CD8-positive, alpha-beta memory T cell (primary cell): ENCODE results near the gene LRGUK. TPM values are rescaled to one million over a fixed set of nuclear protein-coding genes. Genes with fewer than 3 reads are reported as not detected.
"Not testable (repeated sequence)": the region's sequence is repeated elsewhere in the genome, so short reads cannot be mapped to it uniquely, and the experiment has no call there.

Experiments used
- CTCF ChIA-PET: fragments of 350-600 bp; sonication (Branson Sonifier 250); formaldehyde crosslinking; loops from one replicate; lab custom pipeline; 2021; ENCODE audit warnings: antibody characterized with exemption; lab: Charles Lee
- POLR2A ChIA-PET: fragments of 350-600 bp; sonication (Branson Sonifier 250); formaldehyde crosslinking; loops from one replicate; lab custom pipeline; 2021; ENCODE audit warnings: antibody characterized with exemption; lab: Charles Lee
- DNase-seq, 5 donors: peaks; one replicate each; pipeline versions ENCODE4 v3.0.0 to v3.0.0-alpha.2; 2020 to 2022; ENCODE audit warnings: mixed read lengths in 1 of 5
- H3K27ac ChIP-seq: one replicate; pipeline ENCODE4 v1.7.0; 2013; ENCODE audit warnings: low read depth, mild to moderate bottlenecking, low read length, moderate library complexity
- H3K27me3 ChIP-seq: 2 replicates; pipeline ENCODE4 v1.7.0; 2013; ENCODE audit warnings: low read length, mild to moderate bottlenecking; ENCODE audit not compliant: insufficient read depth, poor library complexity, severe bottlenecking
- H3K36me3 ChIP-seq: 2 replicates; pipeline ENCODE4 v1.7.0; 2013; ENCODE audit warnings: mild to moderate bottlenecking, low read length, moderate library complexity; ENCODE audit not compliant: insufficient read depth
- H3K4me1 ChIP-seq: 2 replicates; pipeline ENCODE4 v1.7.0; 2013; ENCODE audit warnings: mild to moderate bottlenecking, low read length, moderate library complexity; ENCODE audit not compliant: insufficient read depth
- H3K4me3 ChIP-seq: 2 replicates; pipeline ENCODE4 v1.7.0; 2013; ENCODE audit warnings: mild to moderate bottlenecking, low read length
- H3K9me3 ChIP-seq: 2 replicates; pipeline ENCODE4 v1.7.0; 2013; ENCODE audit warnings: mild to moderate bottlenecking, low read length
- H3K27ac Mint-ChIP-seq, 8 donors: one replicate each; pipeline ENCODE4 v1.8.0; 2020 to 2021; ENCODE audit warnings: mixed read lengths in 8 of 8, mild to moderate bottlenecking in 6 of 8, inconsistent platforms in 3 of 8, moderate library complexity in 3 of 8
- H3K27me3 Mint-ChIP-seq, 2 donors: one replicate each; pipeline ENCODE4 v1.8.0; 2020 to 2021; ENCODE audit warnings: mixed read lengths in 2 of 2, mild to moderate bottlenecking in 1 of 2, moderate library complexity in 1 of 2
- H3K36me3 Mint-ChIP-seq, 3 donors: one replicate each; pipeline ENCODE4 v1.8.0; 2020 to 2021; ENCODE audit warnings: mixed read lengths in 3 of 3, inconsistent platforms in 1 of 3, mild to moderate bottlenecking in 1 of 3
- H3K4me1 Mint-ChIP-seq, 3 donors: one replicate each; pipeline ENCODE4 v1.8.0; 2020 to 2021; ENCODE audit warnings: mixed read lengths in 3 of 3, inconsistent platforms in 1 of 3, mild to moderate bottlenecking in 1 of 3
- H3K4me3 Mint-ChIP-seq, 7 donors: one replicate each; pipeline ENCODE4 v1.8.0; 2020 to 2021; ENCODE audit warnings: mixed read lengths in 7 of 7, mild to moderate bottlenecking in 6 of 7, moderate library complexity in 4 of 7, inconsistent platforms in 2 of 7
- H3K9me3 Mint-ChIP-seq, 5 donors: one replicate each; pipeline ENCODE4 v1.8.0; 2020 to 2022; ENCODE audit warnings: mixed read lengths in 5 of 5, mild to moderate bottlenecking in 3 of 5, moderate library complexity in 2 of 5, inconsistent platforms in 1 of 5
- polyA plus RNA-seq: library from polyadenylated mRNA; unstranded; fragments of 300-500 nt; fragmentation: Illumina TruSeq; gene quantifications from one replicate; pipeline ENCODE4 v1.2.3, GENCODE V29; 2021
- total RNA-seq, 2 experiments: library from RNA; stranded (reverse); gene quantifications; one replicate each; pipeline ENCODE4 v1.2.3, GENCODE V29; 2021

LRGUK gene
- under 1 TPM; 0.18 to 0.31 TPM for total RNA-seq
- not detected for polyA plus RNA-seq

DNA sequence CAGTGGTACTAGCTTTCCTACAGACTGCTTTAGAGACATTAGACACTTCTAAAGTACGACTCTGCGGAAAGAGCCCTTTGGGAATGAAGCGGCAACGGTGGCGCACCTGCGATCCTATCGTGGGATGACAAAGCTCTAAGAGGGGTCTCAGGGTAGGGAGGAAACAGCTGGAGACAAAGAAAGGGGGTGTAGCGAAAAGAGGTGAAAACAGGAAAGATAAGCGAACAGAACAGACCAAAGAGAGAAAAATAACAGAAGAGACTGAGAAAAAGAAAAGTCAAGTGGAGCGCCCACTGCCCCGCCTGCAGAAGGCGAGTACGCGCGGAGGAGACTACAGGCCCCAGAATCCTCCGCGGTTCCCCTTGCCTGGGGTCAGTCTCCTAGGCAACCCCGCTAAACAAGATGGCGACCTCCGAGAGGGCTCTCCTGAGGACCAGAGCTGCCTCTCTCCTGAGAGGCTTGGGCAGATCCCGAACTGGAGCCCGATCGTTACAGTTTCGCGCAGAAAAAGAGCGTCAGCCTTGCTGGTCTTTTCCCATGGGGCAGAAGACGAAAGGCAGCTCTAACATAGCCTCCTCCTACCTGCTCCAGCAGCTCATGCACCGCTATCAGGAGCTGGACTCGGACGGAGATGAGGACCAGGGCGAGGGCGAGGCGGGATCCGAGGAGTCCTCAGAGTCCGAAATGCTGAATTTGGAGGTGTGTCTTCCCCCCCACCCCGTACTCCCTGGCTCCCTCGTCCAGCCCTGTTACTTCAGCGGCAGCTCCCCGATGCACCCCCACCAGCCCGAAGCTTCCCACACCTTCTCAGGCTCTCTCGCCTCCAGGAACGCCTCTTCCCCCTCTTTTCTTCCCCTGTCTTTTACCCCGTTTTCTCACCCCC is at the start of gene LRGUK:
Gene LRGUK (plus strand): TSS at position 375 of the 883 bp plus-strand sequence. CDS start 28 bp downstream, at position 403.
- peak within 1 kb of the TSS in 6 of 8 donors; percentile 24 to 64 (median 46) for H3K27ac Mint-ChIP-seq

GRCh38 chr7:134077560-134077959 is 49.6 kb upstream of the LRGUK start:
- H3K36me3 ChIP-seq, H3K27ac ChIP-seq, H3K9me3 Mint-ChIP-seq, DNase-seq, H3K4me3 Mint-ChIP-seq, POLR2A ChIA-PET, H3K27me3 Mint-ChIP-seq, H3K4me1 ChIP-seq, H3K4me1 Mint-ChIP-seq, H3K27me3 ChIP-seq, CTCF ChIA-PET, H3K4me3 ChIP-seq, H3K27ac Mint-ChIP-seq, H3K9me3 ChIP-seq: not testable (repeated sequence)
- peaks cover 3 to 19% (median 13%) of the 10 kb centered on the region in 3 donors for H3K36me3 Mint-ChIP-seq

More for the DNA sequence above, at the start of gene LRGUK:
- peak; percentile 59 to 86 (median 75) for DNase-seq
- peaks cover 9 to 31% of the 10 kb centered on the region in 2 donors for H3K27me3 Mint-ChIP-seq
- Histone ChIP-seq H3K27ac (no peak within 1 kb of the TSS), H3K9me3 (no peaks in the 10 kb centered on the region), H3K27me3 (peaks cover 7% of the 10 kb centered on the region), H3K4me1 (peaks cover 9% of the 10 kb centered on the region), H3K4me3 (peak within 1 kb of the TSS; percentile 80), H3K36me3 (no peaks in the 10 kb centered on the region)
- peaks cover 15 to 21% (median 19%) of the 10 kb centered on the region in 3 donors for H3K4me1 Mint-ChIP-seq
- ChIA-PET POLR2A (interaction anchor here (0.8 kb wide), 1 partner anchor 190 kb away, joined by 3 read pairs; the partner anchor contains the start of gene SLC35B4), CTCF (interaction anchor here (1.1 to 1.3 kb wide), 4 partner anchors 11 to 47 kb away, joined by 3 to 6 read pairs (median 4); no protein-coding TSS in a partner anchor)
- H3K4me3 Mint-ChIP-seq, result peak within 1 kb of the TSS; percentile 80 to 93 (median 87)
- H3K9me3 Mint-ChIP-seq, result no peaks in the 10 kb centered on the region
- H3K36me3 Mint-ChIP-seq, result peaks cover 0 to 3% (median 1%) of the 10 kb centered on the region in 3 donors

- Mint-ChIP-seq H3K4me1 (no peaks in the 10 kb centered on the region), H3K27me3 (no peaks in the 10 kb centered on the region), H3K27ac (no peak overlapping the region), H3K36me3 (peaks cover 3 to 19% (median 14%) of the 10 kb centered on the region in 3 donors), H3K4me3 (no peak overlapping the region), H3K9me3 (peaks cover 0 to 2% (median 0%) of the 10 kb centered on the region in 5 donors)
- POLR2A ChIA-PET, result no interaction called here
- CTCF ChIA-PET, result no interaction called here
- H3K27me3 ChIP-seq, result no peaks in the 10 kb centered on the region
- no peaks in the 10 kb centered on the region for H3K36me3 ChIP-seq
- no peak overlapping the region for H3K27ac ChIP-seq
- no peaks in the 10 kb centered on the region for H3K9me3 ChIP-seq
- DNase-seq, result no peak
- peaks cover 4% of the 10 kb centered on the region for H3K4me1 ChIP-seq
- H3K4me3 ChIP-seq, result no peak overlapping the region
Observed at GRCh38 chr7:134078991-134079390, 48.1 kb upstream of the LRGUK start.

DNA sequence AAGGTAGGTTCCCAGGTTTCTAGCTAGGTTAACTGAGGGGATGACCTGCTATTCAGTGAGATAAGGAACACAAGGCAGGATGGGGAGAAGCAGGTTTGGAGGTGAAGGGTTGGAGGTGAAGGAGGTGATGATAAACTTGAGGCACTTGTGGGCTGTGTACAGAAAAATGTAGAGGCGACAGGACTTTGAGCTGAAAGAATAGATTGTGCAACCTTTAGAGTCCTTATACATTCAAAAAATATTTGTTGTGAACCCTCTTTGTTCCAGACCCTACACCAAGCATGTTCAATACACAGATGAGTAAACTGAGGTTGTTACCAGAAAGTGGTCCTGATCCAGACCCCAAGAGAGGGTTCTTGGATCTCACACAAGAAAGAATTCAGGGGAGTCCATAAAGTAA is 45.4 kb upstream of the LRGUK start:
- Histone ChIP-seq H3K9me3 (no peaks in the 10 kb centered on the region), H3K4me1 (peaks cover 4% of the 10 kb centered on the region), H3K27me3 (no peaks in the 10 kb centered on the region), H3K4me3 (no peak overlapping the region), H3K36me3 (no peaks in the 10 kb centered on the region), H3K27ac (no peak overlapping the region)
- CTCF ChIA-PET, result no interaction called here
- Mint-ChIP-seq H3K4me1 (no peaks in the 10 kb centered on the region), H3K27me3 (no peaks in the 10 kb centered on the region), H3K36me3 (peaks cover 0 to 5% (median 3%) of the 10 kb centered on the region in 3 donors), H3K27ac (no peak overlapping the region), H3K4me3 (no peak overlapping the region), H3K9me3 (peaks cover 0 to 7% (median 3%) of the 10 kb centered on the region in 5 donors)
- POLR2A ChIA-PET, result no interaction called here
- no peak for DNase-seq

GRCh38 chr7:134083766-134084487 is 43.2 kb upstream of the LRGUK start:
- Histone ChIP-seq H3K4me3 (no peak overlapping the region), H3K27me3 (no peaks in the 10 kb centered on the region), H3K36me3 (no peaks in the 10 kb centered on the region), H3K9me3 (no peaks in the 10 kb centered on the region), H3K27ac (peak overlapping the region; percentile 58), H3K4me1 (peaks cover 4% of the 10 kb centered on the region)
- no peak overlapping the region for H3K4me3 Mint-ChIP-seq
- H3K36me3 Mint-ChIP-seq, result peaks cover 0 to 9% (median 4%) of the 10 kb centered on the region in 3 donors
- no peaks in the 10 kb centered on the region for H3K27me3 Mint-ChIP-seq
- DNase-seq, result no peak
- ChIA-PET POLR2A (no interaction called here), CTCF (no interaction called here)
- H3K27ac Mint-ChIP-seq, result no peak overlapping the region
- no peaks in the 10 kb centered on the region for H3K4me1 Mint-ChIP-seq
- H3K9me3 Mint-ChIP-seq, result peaks cover 8 to 16% (median 14%) of the 10 kb centered on the region in 5 donors

DNA sequence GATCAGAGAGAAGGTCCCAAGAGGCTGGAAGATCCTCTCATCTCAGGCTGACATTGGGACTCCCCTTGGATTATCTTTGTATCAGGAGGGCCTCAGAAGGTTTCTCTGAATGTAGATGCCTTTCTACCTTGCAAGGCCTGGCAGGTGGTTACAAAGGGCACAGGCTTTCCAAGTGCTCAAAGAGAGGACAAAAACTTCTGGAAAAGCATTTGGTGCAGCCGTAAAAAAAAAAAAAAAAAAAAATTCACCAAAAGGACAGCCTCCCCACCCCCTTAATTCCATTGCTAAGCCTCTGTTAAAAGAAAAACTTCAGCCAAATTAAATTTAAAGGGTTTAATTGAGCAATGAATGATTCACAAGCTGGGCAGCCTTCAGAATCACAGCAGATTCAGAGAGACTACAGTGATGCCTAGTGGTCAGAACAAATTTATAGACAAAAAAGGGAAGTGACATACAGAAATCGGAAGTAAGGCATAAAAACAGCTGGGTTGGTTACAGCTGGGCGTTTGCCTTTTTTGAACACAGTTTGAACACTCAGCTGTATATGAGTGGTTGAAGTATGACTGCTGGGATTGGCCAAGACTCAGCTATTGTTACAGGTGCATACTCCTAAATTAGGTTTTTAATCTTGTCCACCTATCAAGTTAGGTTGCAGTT is 42.5 kb upstream of the LRGUK start:
- H3K27ac Mint-ChIP-seq, result no peak overlapping the region
- H3K27ac ChIP-seq, result peak overlapping the region; percentile 58
- H3K27me3 Mint-ChIP-seq, result no peaks in the 10 kb centered on the region
- DNase-seq, result no peak
- peaks cover 11 to 23% (median 19%) of the 10 kb centered on the region in 5 donors for H3K9me3 Mint-ChIP-seq
- H3K9me3 ChIP-seq, result no peaks in the 10 kb centered on the region
- H3K36me3 Mint-ChIP-seq, result peaks cover 0 to 13% (median 4%) of the 10 kb centered on the region in 3 donors
- H3K4me3 ChIP-seq, result no peak overlapping the region
- H3K27me3 ChIP-seq, result no peaks in the 10 kb centered on the region
- H3K4me1 ChIP-seq, result peaks cover 4% of the 10 kb centered on the region
- no peak overlapping the region for H3K4me3 Mint-ChIP-seq
- ChIA-PET CTCF (no interaction called here), POLR2A (no interaction called here)
- no peaks in the 10 kb centered on the region for H3K4me1 Mint-ChIP-seq
- no peaks in the 10 kb centered on the region for H3K36me3 ChIP-seq

DNA sequence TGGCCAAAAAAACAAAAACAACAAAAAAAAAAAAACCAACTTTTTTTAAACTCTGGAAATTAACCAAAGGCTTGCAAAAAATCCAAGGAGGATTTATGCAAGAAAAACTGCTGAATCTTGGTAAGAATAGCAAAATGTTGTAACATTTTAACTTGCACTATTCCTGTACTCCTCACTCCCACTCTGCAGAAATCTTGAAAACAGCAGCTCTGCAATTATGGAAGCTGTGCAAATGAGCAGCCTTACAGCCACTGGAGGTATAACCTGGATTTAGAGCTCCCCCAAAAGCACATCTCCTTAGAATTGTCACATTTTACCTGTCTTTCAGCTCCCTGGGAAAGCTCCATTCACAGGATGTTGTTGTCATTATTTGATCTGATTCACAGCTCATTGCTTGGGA is 41.8 kb upstream of the LRGUK start:
- Histone ChIP-seq H3K27ac (no peak overlapping the region), H3K9me3 (no peaks in the 10 kb centered on the region), H3K36me3 (no peaks in the 10 kb centered on the region), H3K27me3 (no peaks in the 10 kb centered on the region), H3K4me1 (peaks cover 4% of the 10 kb centered on the region), H3K4me3 (no peak overlapping the region)
- Mint-ChIP-seq H3K4me3 (no peak overlapping the region), H3K27ac (no peak overlapping the region), H3K4me1 (no peaks in the 10 kb centered on the region), H3K36me3 (peaks cover 0 to 18% (median 3%) of the 10 kb centered on the region in 3 donors), H3K9me3 (peaks cover 13 to 30% (median 25%) of the 10 kb centered on the region in 5 donors), H3K27me3 (no peaks in the 10 kb centered on the region)
- DNase-seq, result no peak
- ChIA-PET CTCF (no interaction called here), POLR2A (no interaction called here)
